Mesenchymal stem cell (in vitro differentiated cells and primary cell): Measurements from ENCODE around the gene LIMCH1.

Experiments
- DNase-seq: peaks from one replicate; pipeline ENCODE4 v3.0.0-alpha.2; 2013
- H2AFZ ChIP-seq: one replicate; pipeline ENCODE4 v1.6.1; 2013; ENCODE audit warnings: low read depth, mild to moderate bottlenecking, control low read depth, inconsistent platforms, low read length, moderate library complexity
- H2AK5ac ChIP-seq: 2 replicates; pipeline ENCODE4 v1.6.1; 2013; ENCODE audit warnings: low read length, moderate library complexity, mild to moderate bottlenecking, inconsistent platforms; ENCODE audit not compliant: severe bottlenecking
- H2BK120ac ChIP-seq: one replicate; pipeline ENCODE4 v1.6.1; 2013; ENCODE audit warnings: low read depth, mild to moderate bottlenecking, inconsistent platforms, low read length, moderate library complexity
- H2BK12ac ChIP-seq, 2 experiments: one replicate each; pipeline ENCODE4 v1.6.1; 2013; ENCODE audit warnings: inconsistent platforms in 2 of 2, low read length in 2 of 2, mild to moderate bottlenecking in 2 of 2, moderate library complexity in 2 of 2, control low read depth in 1 of 2
- H2BK15ac ChIP-seq: one replicate; pipeline ENCODE4 v1.6.1; 2013; ENCODE audit warnings: mild to moderate bottlenecking, low read depth, inconsistent platforms; ENCODE audit not compliant: poor library complexity, severe bottlenecking
- H2BK5ac ChIP-seq: 2 replicates; pipeline ENCODE4 v1.6.1; 2013; ENCODE audit warnings: low read depth, mild to moderate bottlenecking, low read length, control low read depth, inconsistent platforms; ENCODE audit not compliant: poor library complexity, severe bottlenecking
- H3K14ac ChIP-seq, 2 experiments: one replicate each; pipeline ENCODE4 v1.6.1; 2013; ENCODE audit warnings: inconsistent platforms in 2 of 2, low read length in 2 of 2, control low read depth in 1 of 2, mild to moderate bottlenecking in 1 of 2, moderate library complexity in 1 of 2
- H3K18ac ChIP-seq, 2 experiments: one replicate each; pipeline ENCODE4 v1.6.1; 2013; ENCODE audit warnings: inconsistent platforms in 2 of 2, low read length in 2 of 2, control low read depth in 1 of 2, low read depth in 1 of 2, mild to moderate bottlenecking in 1 of 2
- H3K23ac ChIP-seq, 2 experiments: one replicate each; pipeline ENCODE4 v1.6.1; 2013; ENCODE audit warnings: inconsistent platforms in 2 of 2, low read length in 2 of 2, mild to moderate bottlenecking in 2 of 2, moderate library complexity in 2 of 2, control low read depth in 1 of 2
- H3K27ac ChIP-seq: 2 replicates; pipeline ENCODE4 v1.5.1; 2013; ENCODE audit warnings: mild to moderate bottlenecking, moderate library complexity, low read length, control low read depth, inconsistent platforms; ENCODE audit not compliant: poor library complexity, severe bottlenecking
- H3K27me3 ChIP-seq, 2 experiments: 2 replicates each; pipeline versions ENCODE4 v1.6.1 to v1.7.0; 2013; ENCODE audit warnings: low read length in 2 of 2, mild to moderate bottlenecking in 2 of 2, moderate library complexity in 2 of 2, control low read depth in 1 of 2, inconsistent platforms in 1 of 2; ENCODE audit not compliant: control insufficient read depth in 1 of 2, insufficient read depth in 1 of 2
- H3K36me3 ChIP-seq, 2 experiments: 2 replicates each; pipeline versions ENCODE4 v1.6.1 to v1.7.0; 2013; ENCODE audit warnings: low read length in 2 of 2, control low read depth in 1 of 2, inconsistent platforms in 1 of 2, low read depth in 1 of 2, mild to moderate bottlenecking in 1 of 2; ENCODE audit not compliant: insufficient read depth in 2 of 2, control insufficient read depth in 1 of 2
- H3K4ac ChIP-seq, 2 experiments: one replicate each; pipeline ENCODE4 v1.6.1; 2013; ENCODE audit warnings: inconsistent platforms in 2 of 2, low read length in 2 of 2, mild to moderate bottlenecking in 2 of 2, moderate library complexity in 2 of 2, control low read depth in 1 of 2, low read depth in 1 of 2
- H3K4me1 ChIP-seq: 2 replicates; pipeline ENCODE4 v1.6.1; 2013; ENCODE audit warnings: low read depth, low read length, control low read depth; ENCODE audit not compliant: control insufficient read depth, insufficient read depth
- H3K4me2 ChIP-seq: 2 replicates; pipeline ENCODE4 v1.6.1; 2013; ENCODE audit warnings: low read length, mild to moderate bottlenecking, inconsistent platforms; ENCODE audit not compliant: poor library complexity, severe bottlenecking
- H3K4me3 ChIP-seq, 2 experiments: 2 replicates each; pipeline versions ENCODE4 v1.5.1 to v1.7.0; 2013; ENCODE audit warnings: low read length in 2 of 2, mild to moderate bottlenecking in 2 of 2, control low read depth in 1 of 2, low read depth in 1 of 2; ENCODE audit not compliant: insufficient read depth in 1 of 2
- H3K79me1 ChIP-seq: replicated peaks from 2 replicates; pipeline ENCODE4 v1.6.1; 2013; ENCODE audit warnings: mild to moderate bottlenecking, control low read depth, low read length, inconsistent platforms; ENCODE audit not compliant: poor library complexity, severe bottlenecking
- H3K9ac ChIP-seq: 2 replicates; pipeline ENCODE4 v1.7.0; 2013; ENCODE audit warnings: mild to moderate bottlenecking, low read length, moderate library complexity
- H3K9me3 ChIP-seq: 2 replicates; pipeline ENCODE4 v1.7.0; 2013; ENCODE audit warnings: mild to moderate bottlenecking, low read length; ENCODE audit not compliant: control insufficient read depth
- H4K8ac ChIP-seq: one replicate; pipeline ENCODE4 v1.6.1; 2013; ENCODE audit warnings: inconsistent platforms, mild to moderate bottlenecking, low read length, moderate library complexity
- H4K91ac ChIP-seq: one replicate; pipeline ENCODE4 v1.6.1; 2013; ENCODE audit warnings: mild to moderate bottlenecking, low read length, inconsistent platforms
- WGBS: methylation state at CpG from one replicate; pipeline ENCODE4 v1.1.7; 2013; ENCODE audit warnings: mixed read lengths; 5-methylcytosine and 5-hydroxymethylcytosine counted together

The LIMCH1 gene

DNA sequence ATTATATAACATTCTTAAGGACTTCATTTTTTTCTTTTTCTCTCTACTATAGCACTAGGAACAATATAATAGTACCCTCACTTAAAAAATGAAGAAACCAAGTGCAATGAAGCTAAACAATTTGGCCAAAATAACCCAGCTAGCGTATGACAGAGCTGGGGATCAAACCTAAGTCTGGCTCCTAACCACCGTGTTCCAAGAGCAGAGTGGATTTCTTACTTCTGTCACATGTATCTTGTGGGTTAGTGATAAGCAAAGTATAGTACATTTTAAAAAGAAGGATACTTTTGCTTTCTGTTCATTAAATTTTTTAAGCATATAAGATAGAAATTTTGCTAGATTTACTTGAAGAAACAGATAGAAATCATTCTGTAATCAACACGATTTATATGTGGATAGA, 11.5 kb downstream of the LIMCH1 start:
- no peak overlapping the region for H3K18ac ChIP-seq

DNA sequence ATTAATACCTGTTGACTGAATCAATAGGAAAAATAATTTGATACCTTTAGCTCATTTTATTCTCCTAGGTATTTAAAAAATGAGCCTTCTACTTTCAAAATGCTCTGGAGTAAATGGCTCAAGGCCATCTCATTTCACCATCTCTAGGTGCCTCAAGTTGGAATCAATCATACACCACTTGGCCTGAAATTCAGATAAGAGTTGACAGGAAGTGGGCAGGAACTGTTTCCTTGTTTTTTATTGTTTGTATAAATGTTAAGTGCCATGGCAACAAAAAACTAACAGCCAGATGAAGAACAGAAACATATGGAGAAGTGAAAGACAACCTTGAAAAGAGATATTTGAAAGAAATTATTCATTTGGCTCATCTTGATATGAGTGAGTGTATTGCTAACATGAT, 12.4 kb downstream of the LIMCH1 start:
- Histone ChIP-seq H2BK120ac (no peak overlapping the region), H2BK5ac (no peak overlapping the region), H2BK15ac (no peak overlapping the region), H2AK5ac (no peak overlapping the region), H3K9me3 (no peaks in the 10 kb centered on the region), H3K4ac (no peak overlapping the region), H4K91ac (no peak overlapping the region), H3K79me1 (no peaks in the 10 kb centered on the region), H3K4me3 (no peak overlapping the region), H3K36me3 (no peaks in the 10 kb centered on the region), H3K23ac (no peak overlapping the region), H3K4me1 (no peaks in the 10 kb centered on the region), H3K14ac (no peak overlapping the region), H3K27ac (no peak overlapping the region), H2BK12ac (no peak overlapping the region), H3K9ac (no peak overlapping the region), H2AFZ (no peak overlapping the region), H3K27me3 (no peaks in the 10 kb centered on the region), H4K8ac (no peak overlapping the region), H3K4me2 (no peak overlapping the region), H3K18ac (no peak overlapping the region)
- DNase-seq = peak; percentile 62

More for the DNA sequence above, 11.5 kb downstream of the LIMCH1 start:
- Histone ChIP-seq H3K23ac (no peak overlapping the region), H2BK5ac (no peak overlapping the region), H2AFZ (no peak overlapping the region), H3K79me1 (no peaks in the 10 kb centered on the region), H2BK15ac (no peak overlapping the region), H3K9ac (no peak overlapping the region), H2BK12ac (no peak overlapping the region), H3K27ac (no peak overlapping the region), H4K91ac (no peak overlapping the region), H3K4me3 (no peak overlapping the region), H3K36me3 (no peaks in the 10 kb centered on the region), H4K8ac (no peak overlapping the region), H3K9me3 (no peaks in the 10 kb centered on the region), H2AK5ac (no peak overlapping the region), H3K4me2 (no peak overlapping the region), H3K4me1 (no peaks in the 10 kb centered on the region), H2BK120ac (no peak overlapping the region), H3K27me3 (no peaks in the 10 kb centered on the region), H3K4ac (no peak overlapping the region), H3K14ac (no peak overlapping the region)
- 94% methylated on average over 3 of the region's 3 CpGs for WGBS
- no peak for DNase-seq

DNA sequence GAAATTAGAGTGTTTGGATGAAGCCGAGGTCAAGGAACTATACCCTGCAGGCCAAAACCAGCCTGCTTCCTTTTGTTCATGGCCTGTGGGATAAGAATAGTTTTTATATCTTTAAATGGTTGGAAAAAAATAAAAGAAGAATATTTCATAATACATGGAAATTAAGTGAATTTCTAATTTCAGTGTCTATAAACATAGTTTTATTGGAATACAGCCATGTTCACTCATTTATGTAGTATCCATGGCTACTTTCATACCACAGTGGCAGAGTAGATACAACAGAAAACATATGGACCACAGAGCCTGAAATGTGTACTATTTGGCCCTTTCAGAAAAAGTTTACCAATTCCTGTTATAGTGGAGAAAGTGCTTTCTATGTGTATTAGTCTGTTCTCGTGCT, 13.6 kb downstream of the LIMCH1 start:
- Histone ChIP-seq H3K23ac (no peak overlapping the region), H2BK120ac (no peak overlapping the region), H3K36me3 (no peaks in the 10 kb centered on the region), H3K18ac (no peak overlapping the region), H3K14ac (no peak overlapping the region), H3K9me3 (no peaks in the 10 kb centered on the region), H4K91ac (no peak overlapping the region), H3K4me1 (no peaks in the 10 kb centered on the region), H3K4me2 (no peak overlapping the region), H3K79me1 (no peaks in the 10 kb centered on the region), H3K27ac (no peak overlapping the region), H2AFZ (no peak overlapping the region), H4K8ac (no peak overlapping the region), H2AK5ac (no peak overlapping the region), H3K4me3 (no peak overlapping the region), H3K9ac (no peak overlapping the region), H2BK12ac (no peak overlapping the region), H2BK15ac (no peak overlapping the region), H2BK5ac (no peak overlapping the region), H3K27me3 (no peaks in the 10 kb centered on the region), H3K4ac (no peak overlapping the region)
- 97% methylated on average over 2 of the region's 2 CpGs for WGBS
- DNase-seq = no peak

DNA sequence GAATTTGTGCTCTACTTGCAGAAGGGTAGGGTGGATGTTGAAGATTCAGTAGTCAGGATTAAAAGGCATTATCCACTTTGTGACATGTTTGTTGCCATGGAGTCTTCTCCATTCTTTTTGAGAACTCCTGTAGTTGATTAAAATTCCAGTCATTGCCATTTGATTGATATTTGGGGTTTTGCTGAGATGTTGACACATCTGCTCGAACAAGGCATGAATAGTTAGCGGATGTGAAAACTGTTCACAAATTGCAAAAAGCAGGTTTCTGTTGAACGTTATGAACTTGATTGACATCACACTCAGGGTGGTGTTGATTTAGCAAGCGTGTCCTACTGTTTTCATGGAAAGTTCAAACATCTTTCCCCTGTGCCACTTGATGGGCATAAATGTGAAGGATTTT, 16.9 kb downstream of the LIMCH1 start:
- no peak overlapping the region for H4K91ac ChIP-seq
- H3K27me3 ChIP-seq = peaks cover 4 to 16% of the 10 kb centered on the region in 2 experiments
- no peak overlapping the region for H2BK15ac ChIP-seq
- no peak overlapping the region for H3K27ac ChIP-seq
- H3K4ac ChIP-seq = no peak overlapping the region
- H2AFZ ChIP-seq = no peak overlapping the region
- no peaks in the 10 kb centered on the region for H3K4me1 ChIP-seq
- no peak overlapping the region for H2AK5ac ChIP-seq
- no peak overlapping the region for H3K4me2 ChIP-seq
- H3K79me1 ChIP-seq = no peaks in the 10 kb centered on the region
- H2BK5ac ChIP-seq = no peak overlapping the region
- H4K8ac ChIP-seq = no peak overlapping the region
- no peaks in the 10 kb centered on the region for H3K36me3 ChIP-seq
- no peaks in the 10 kb centered on the region for H3K9me3 ChIP-seq
- H2BK12ac ChIP-seq = no peak overlapping the region
- H3K14ac ChIP-seq = no peak overlapping the region
- no peak overlapping the region for H3K23ac ChIP-seq
- no peak overlapping the region for H3K9ac ChIP-seq
- WGBS = 93% methylated on average over 4 of the region's 4 CpGs
- no peak for DNase-seq
- no peak overlapping the region for H3K18ac ChIP-seq
- no peak overlapping the region for H3K4me3 ChIP-seq
- no peak overlapping the region for H2BK120ac ChIP-seq
